GM18909 (cell line): Measurements from ENCODE around the gene PLEKHA7.

Source experiments
- ATAC-seq: cut with Tn5 transposase; IDR thresholded peaks from one replicate; pipeline ENCODE4 v1.9.1; 2021; ENCODE audit warnings: mild to moderate bottlenecking; ENCODE audit not compliant: unreplicated experiment, poor library complexity

Gene PLEKHA7

GRCh38 chr11:16956538-16957153 is 57.6 kb downstream of the PLEKHA7 start:
- no peak for ATAC-seq

- ATAC-seq = no peak
Observed at GRCh38 chr11:16953663-16954062, 60.6 kb downstream of the PLEKHA7 start.

- ATAC-seq = peak; percentile 51
Observed at GRCh38 chr11:16946477-16947282, 67.5 kb downstream of the PLEKHA7 start.

- ATAC-seq = peak; percentile 83
Observed at GRCh38 chr11:16945671-16946469, 68.3 kb downstream of the PLEKHA7 start.

GRCh38 chr11:16942911-16943310 is 71.3 kb downstream of the PLEKHA7 start:
- no peak for ATAC-seq

- ATAC-seq = no peak
Observed at GRCh38 chr11:16942342-16942741, 71.9 kb downstream of the PLEKHA7 start.

GRCh38 chr11:16941935-16942334 is 72.3 kb downstream of the PLEKHA7 start:
- ATAC-seq = no peak

GRCh38 chr11:16938061-16938460 is 76.2 kb downstream of the PLEKHA7 start:
- no peak for ATAC-seq

GRCh38 chr11:16936643-16937042 is 77.6 kb downstream of the PLEKHA7 start:
- no peak for ATAC-seq

- no peak for ATAC-seq
Observed at GRCh38 chr11:16935518-16936302, 78.5 kb downstream of the PLEKHA7 start.

- no peak for ATAC-seq
Observed at GRCh38 chr11:16933756-16934603, 80.2 kb downstream of the PLEKHA7 start.

- ATAC-seq = no peak
Observed at GRCh38 chr11:16933291-16933690, 80.9 kb downstream of the PLEKHA7 start.

- no peak for ATAC-seq
Observed at GRCh38 chr11:16928044-16928443, 86.2 kb downstream of the PLEKHA7 start.

GRCh38 chr11:16926883-16927626 is 87.2 kb downstream of the PLEKHA7 start:
- ATAC-seq = no peak

GRCh38 chr11:16925561-16926065 is 88.6 kb downstream of the PLEKHA7 start:
- peak; percentile 36 for ATAC-seq

- ATAC-seq = peak; percentile 40
Observed at GRCh38 chr11:16924826-16925560, 89.2 kb downstream of the PLEKHA7 start.

GRCh38 chr11:16924462-16924825 is 89.8 kb downstream of the PLEKHA7 start:
- peak; percentile 54 for ATAC-seq

GRCh38 chr11:16923987-16924386 is 90.2 kb downstream of the PLEKHA7 start:
- ATAC-seq = peak; percentile 50
